ENCODE measurements around the gene MPPED1. TPM values are rescaled to one million over a fixed set of nuclear protein-coding genes. Genes with fewer than 3 reads are reported as not detected.

MPPED1 gene
- total and polyA plus RNA-seq, 2 donors (not counting 1 experiment from before 2014, with no cell fraction given) = 0.13 TPM; not detected in 1

DNA sequence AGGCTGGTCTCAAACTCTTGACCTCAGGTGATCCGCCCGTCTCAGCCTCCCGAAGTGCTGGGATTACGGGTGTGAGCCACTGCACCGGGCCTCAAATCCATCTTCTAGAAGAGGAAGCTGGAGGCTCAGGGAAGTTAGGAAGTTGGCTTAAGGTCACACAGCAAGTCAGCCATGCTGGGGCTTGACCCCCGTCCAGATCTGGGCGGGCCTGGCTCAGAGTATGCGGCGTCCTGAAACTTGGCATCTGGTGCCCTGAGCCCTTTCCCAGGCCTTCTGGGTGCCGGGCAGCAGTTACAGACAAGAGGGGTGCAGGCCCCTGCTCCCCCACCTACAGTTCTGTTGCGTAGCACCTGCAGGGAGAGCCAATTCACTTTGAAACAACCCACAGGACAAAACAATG lies 11.2 kb downstream of the MPPED1 start:
- no peaks in the 10 kb centered on the region for H3K9me3 ChIP-seq (ENCODE audit: control extremely low read depth in 1 of 3, control insufficient read depth in 2 of 3, insufficient read depth in 1 of 3, low read length in 2 of 3)
- no peaks in the 10 kb centered on the region for H4K20me1 ChIP-seq (ENCODE audit: control insufficient read depth, insufficient read depth, low read length, poor library complexity, severe bottlenecking)
- H3K4me3 Mint-ChIP-seq = no peak overlapping the region
- intact Hi-C loops (cut with micrococcal nuclease) = no loop called here
- WGBS (ENCODE audit: insufficient coverage) = 95% methylated on average over 11 of the region's 11 CpGs
- ChIA-PET POLR2A (no interaction called here), CTCF (no interaction called here)
- no peaks in the 10 kb centered on the region for H3K9me3 Mint-ChIP-seq (ENCODE audit: insufficient read depth)
- no peak overlapping the region for H3K9ac ChIP-seq (ENCODE audit: low read length)
- H3K27me3 Mint-ChIP-seq = peaks cover 5% of the 10 kb centered on the region
- TF ChIP-seq, protein P1, sequence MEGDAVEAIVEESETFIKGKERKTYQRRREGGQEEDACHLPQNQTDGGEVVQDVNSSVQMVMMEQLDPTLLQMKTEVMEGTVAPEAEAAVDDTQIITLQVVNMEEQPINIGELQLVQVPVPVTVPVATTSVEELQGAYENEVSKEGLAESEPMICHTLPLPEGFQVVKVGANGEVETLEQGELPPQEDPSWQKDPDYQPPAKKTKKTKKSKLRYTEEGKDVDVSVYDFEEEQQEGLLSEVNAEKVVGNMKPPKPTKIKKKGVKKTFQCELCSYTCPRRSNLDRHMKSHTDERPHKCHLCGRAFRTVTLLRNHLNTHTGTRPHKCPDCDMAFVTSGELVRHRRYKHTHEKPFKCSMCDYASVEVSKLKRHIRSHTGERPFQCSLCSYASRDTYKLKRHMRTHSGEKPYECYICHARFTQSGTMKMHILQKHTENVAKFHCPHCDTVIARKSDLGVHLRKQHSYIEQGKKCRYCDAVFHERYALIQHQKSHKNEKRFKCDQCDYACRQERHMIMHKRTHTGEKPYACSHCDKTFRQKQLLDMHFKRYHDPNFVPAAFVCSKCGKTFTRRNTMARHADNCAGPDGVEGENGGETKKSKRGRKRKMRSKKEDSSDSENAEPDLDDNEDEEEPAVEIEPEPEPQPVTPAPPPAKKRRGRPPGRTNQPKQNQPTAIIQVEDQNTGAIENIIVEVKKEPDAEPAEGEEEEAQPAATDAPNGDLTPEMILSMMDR (IDR thresholded peaks at IDR 0.05) = no peak
- no peak for TF ChIP-seq EZH2 (IDR thresholded peaks at IDR 0.05; ENCODE audit: borderline replicate concordance, insufficient read depth, low read depth, low read length, poor library complexity, severe bottlenecking)
- H3K36me3 ChIP-seq (replicated peaks in 1 of 2; ENCODE audit: control extremely low read depth in 1 of 2, control insufficient read depth in 1 of 2, extremely low read depth in 1 of 2, insufficient read depth in 2 of 2, low read length in 1 of 2) = no peaks in the 10 kb centered on the region
- no peaks in the 10 kb centered on the region for H3K4me1 Mint-ChIP-seq
- no peaks in the 10 kb centered on the region for H3K27me3 ChIP-seq (replicated peaks in 1 of 4; ENCODE audit: control extremely low read depth in 1 of 4, control insufficient read depth in 3 of 4, insufficient read depth in 4 of 4, low read length in 3 of 4)
- no peak overlapping the region for H3K27ac Mint-ChIP-seq
- no peak for ATAC-seq (ENCODE audit: low read depth)
- no peak overlapping the region for H2AFZ ChIP-seq (ENCODE audit: insufficient read depth, low read depth, low read length, poor library complexity, severe bottlenecking)
- no peak overlapping the region for H3K4me3 ChIP-seq (ENCODE audit: control extremely low read depth in 1 of 5, extremely low read depth in 1 of 5, insufficient read depth in 1 of 5, low read depth in 2 of 5, low read length in 4 of 5)
- no peak overlapping the region for H3K4me2 ChIP-seq (replicated peaks; ENCODE audit: low read depth, low read length, poor library complexity, severe bottlenecking)
- no peak overlapping the region for H3K27ac ChIP-seq (ENCODE audit: low read length in 2 of 2)
- DNase-seq = no peak
- H3K4me1 ChIP-seq (ENCODE audit: control insufficient read depth in 2 of 2, insufficient read depth in 2 of 2, low read length in 2 of 2) = no peaks in the 10 kb centered on the region
- no peaks in the 10 kb centered on the region for H3K79me2 ChIP-seq (ENCODE audit: control insufficient read depth, insufficient read depth, low read length)

DNA sequence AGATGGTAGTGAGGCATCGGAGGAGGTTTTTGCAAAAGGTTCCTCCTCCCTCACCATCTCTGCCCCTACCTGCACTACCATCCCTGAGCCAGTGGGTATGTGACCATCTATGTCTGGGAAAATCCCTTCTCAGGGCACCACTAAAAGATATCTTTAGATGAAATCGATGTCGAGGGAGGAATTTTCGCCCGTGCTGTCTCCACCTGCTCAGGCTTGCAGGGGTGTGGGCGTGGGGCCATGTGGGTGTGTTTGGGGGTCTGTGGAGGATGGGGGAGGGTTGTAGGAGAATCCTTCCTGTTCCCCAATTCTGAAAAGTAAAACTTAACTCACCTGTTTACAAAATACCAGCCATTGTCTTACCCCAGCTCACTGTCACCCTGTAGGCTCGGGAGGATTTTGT lies 12.4 kb downstream of the MPPED1 start:
- intact Hi-C loops (cut with micrococcal nuclease) = no loop called here
- no peak for DNase-seq

More for the DNA sequence above, 12.4 kb downstream of the MPPED1 start:
- POLR2A ChIA-PET = no interaction called here
- H3K27ac ChIP-seq (ENCODE audit: low read length in 2 of 2) = no peak overlapping the region
- no peak overlapping the region for H3K9ac ChIP-seq (ENCODE audit: low read length)
- H3K27me3 ChIP-seq (replicated peaks in 1 of 4; ENCODE audit: control extremely low read depth in 1 of 4, control insufficient read depth in 3 of 4, insufficient read depth in 4 of 4, low read length in 3 of 4) = peaks cover 0 to under 1% (median 0%) of the 10 kb centered on the region in 4 experiments
- TF ChIP-seq EZH2 (IDR thresholded peaks at IDR 0.05; ENCODE audit: borderline replicate concordance, insufficient read depth, low read depth, low read length, poor library complexity, severe bottlenecking) = no peak
- TF ChIP-seq, protein P1 (IDR thresholded peaks at IDR 0.05) = no peak
- no peak overlapping the region for H2AFZ ChIP-seq (ENCODE audit: insufficient read depth, low read depth, low read length, poor library complexity, severe bottlenecking)
- H3K4me1 Mint-ChIP-seq = no peaks in the 10 kb centered on the region
- H3K27me3 Mint-ChIP-seq = peaks cover 5% of the 10 kb centered on the region
- no peaks in the 10 kb centered on the region for H3K9me3 ChIP-seq (ENCODE audit: control extremely low read depth in 1 of 3, control insufficient read depth in 2 of 3, insufficient read depth in 1 of 3, low read length in 2 of 3)
- no peaks in the 10 kb centered on the region for H3K79me2 ChIP-seq (ENCODE audit: control insufficient read depth, insufficient read depth, low read length)
- no peaks in the 10 kb centered on the region for H3K36me3 ChIP-seq (replicated peaks in 1 of 2; ENCODE audit: control extremely low read depth in 1 of 2, control insufficient read depth in 1 of 2, extremely low read depth in 1 of 2, insufficient read depth in 2 of 2, low read length in 1 of 2)
- no peak overlapping the region for H3K27ac Mint-ChIP-seq
- no peaks in the 10 kb centered on the region for H4K20me1 ChIP-seq (ENCODE audit: control insufficient read depth, insufficient read depth, low read length, poor library complexity, severe bottlenecking)
- CTCF ChIA-PET = no interaction called here
- no peak overlapping the region for H3K4me2 ChIP-seq (replicated peaks; ENCODE audit: low read depth, low read length, poor library complexity, severe bottlenecking)
- no peak for ATAC-seq (ENCODE audit: low read depth)
- no peak overlapping the region for H3K4me3 ChIP-seq (ENCODE audit: control extremely low read depth in 1 of 5, extremely low read depth in 1 of 5, insufficient read depth in 1 of 5, low read depth in 2 of 5, low read length in 4 of 5)
- 94% methylated on average over 4 of the region's 7 CpGs for WGBS (ENCODE audit: insufficient coverage)
- no peak overlapping the region for H3K4me3 Mint-ChIP-seq
- no peaks in the 10 kb centered on the region for H3K4me1 ChIP-seq (ENCODE audit: control insufficient read depth in 2 of 2, insufficient read depth in 2 of 2, low read length in 2 of 2)
- H3K9me3 Mint-ChIP-seq (ENCODE audit: insufficient read depth) = no peaks in the 10 kb centered on the region

Measured in B cell (primary cell).